K562 (cell line): ENCODE data around the gene MSRB2. TPM values are rescaled to one million over a fixed set of nuclear protein-coding genes. Genes with fewer than 3 reads are reported as not detected.
A peak's percentile ranks its signal among the peaks of the same experiment; 100 is the strongest.

Experiments
- ATAC-seq: fragments of 200-7000 bp; cut with Tn5 transposase; 3 replicates; pipeline ENCODE4 v1.9.1; 2020; ENCODE audit warnings: moderate library complexity
- BruUV-seq: library from RNA; stranded (reverse); fragments of 400-500 nt; replicated peaks from 2 replicates; lab custom pipeline; 2021; lab: Mats Ljungman, UMichigan
- CTCF ChIA-PET: fragments of 300-600 bp; formaldehyde crosslinking; extraction: SDS; loops from one replicate; lab custom pipeline; 2021; ENCODE audit warnings: low intra/inter-chr PET ratio; lab: Yijun Ruan, JAX
- POLR2A ChIA-PET: fragments of 300-600, 350-650 bp; sonication (Branson Sonifier 250); formaldehyde crosslinking; extraction: SDS; loops from one replicate; lab custom pipeline; 2021; ENCODE audit warnings: antibody characterized with exemption, inconsistent platforms; lab: Yijun Ruan, JAX
- DNase-seq, 4 experiments: peaks; one replicate each; pipeline versions ENCODE4 v3.0.0 to v3.0.0-alpha.2; 2011 to 2018; ENCODE audit warnings: low spot score in 3 of 4, mixed read lengths in 3 of 4; ENCODE audit errors: extremely low read depth in 1 of 4
- FAIRE-seq: peaks from 2 replicates; lab custom pipeline; 2011; peaks lifted over from hg19 to GRCh38; lab: Jason Lieb, UNC
- H2AFZ ChIP-seq: 2 replicates; pipeline ENCODE4 v1.6.0; 2011; ENCODE audit warnings: low read depth, low read length, control low read depth, inconsistent platforms
- H3K27ac ChIP-seq: fragments of 200-600 bp; 3 replicates; pipeline ENCODE4 v1.8.0; 2011; ENCODE audit warnings: low read depth, mild to moderate bottlenecking, control low read depth, inconsistent platforms, low read length, moderate library complexity, mixed read lengths; ENCODE audit errors: extremely low read depth
- H3K27me3 ChIP-seq, 2 experiments: fragments of 300-600 bp in 1 of 2; 2 replicates in 1 of 2; 3 replicates in 1 of 2; pipeline versions ENCODE4 v1.6.0 to v1.8.0; 2011; ENCODE audit warnings: inconsistent platforms in 2 of 2, low read length in 2 of 2, mild to moderate bottlenecking in 1 of 2, mixed read lengths in 1 of 2, moderate library complexity in 1 of 2; ENCODE audit not compliant: control insufficient read depth in 2 of 2, insufficient read depth in 2 of 2
- H3K36me3 ChIP-seq: fragments of 300-600 bp; 3 replicates; pipeline ENCODE4 v1.8.0; 2011; ENCODE audit warnings: mild to moderate bottlenecking, low read length, inconsistent platforms; ENCODE audit not compliant: control insufficient read depth, insufficient read depth
- H3K4me1 ChIP-seq, 2 experiments: fragments of 200-600 bp in 1 of 2; replicated peaks in 1 of 2; 2 replicates in 1 of 2; 3 replicates in 1 of 2; pipeline versions ENCODE4 v1.5.1 to v1.8.0; 2011; ENCODE audit warnings: inconsistent platforms in 2 of 2, low read length in 2 of 2, mild to moderate bottlenecking in 1 of 2, mixed read lengths in 1 of 2, moderate library complexity in 1 of 2; ENCODE audit not compliant: control insufficient read depth in 2 of 2, insufficient read depth in 2 of 2
- H3K4me2 ChIP-seq: 2 replicates; pipeline ENCODE4 v1.6.1; 2011; ENCODE audit warnings: low read length, control low read depth, inconsistent platforms, mixed read lengths; ENCODE audit not compliant: insufficient read depth
- H3K4me3 ChIP-seq: fragments of 200-600 bp; sonication (generic), shearing (Covaris generic); 2 replicates; pipeline ENCODE4 v1.5.1; 2016; ENCODE audit warnings: control low read depth, inconsistent platforms
- H3K79me2 ChIP-seq: fragments of 200-600 bp; 3 replicates; pipeline ENCODE4 v1.8.0; 2011; ENCODE audit warnings: low read length, inconsistent platforms; ENCODE audit not compliant: control insufficient read depth, insufficient read depth
- H3K9ac ChIP-seq, 2 experiments: 2 replicates each; pipeline versions ENCODE4 v1.6.0 to v1.6.1; 2011; ENCODE audit warnings: low read depth in 2 of 2, low read length in 2 of 2, control low read depth in 1 of 2, inconsistent platforms in 1 of 2, mild to moderate bottlenecking in 1 of 2, mixed read lengths in 1 of 2; ENCODE audit not compliant: insufficient read depth in 1 of 2
- H3K9me1 ChIP-seq: one replicate; pipeline ENCODE4 v1.6.0; 2011; ENCODE audit warnings: inconsistent platforms, mild to moderate bottlenecking, low read length, moderate library complexity; ENCODE audit not compliant: control insufficient read depth, insufficient read depth
- H3K9me3 ChIP-seq: replicated peaks from 2 replicates; pipeline ENCODE4 v1.5.1; 2011; ENCODE audit warnings: low read depth, low read length, inconsistent platforms; ENCODE audit not compliant: control insufficient read depth, insufficient read depth
- H4K20me1 ChIP-seq: replicated peaks from 2 replicates; pipeline ENCODE4 v1.6.1; 2011; ENCODE audit warnings: low read length, inconsistent platforms, mixed read lengths; ENCODE audit not compliant: control insufficient read depth, insufficient read depth
- E4F1 ChIP-seq: fragments of 250-450 bp; sonication (Bioruptor Pico); IDR thresholded peaks from 2 replicates; pipeline ENCODE4 v1.5.0; 2021; ENCODE audit warnings: mild to moderate bottlenecking, borderline replicate concordance
- HBP1 ChIP-seq: fragments of 450-650 bp; formaldehyde crosslinking; IDR thresholded peaks from 2 replicates; pipeline ENCODE4 v1.4.0; 2022; ENCODE audit warnings: missing genetic modification characterization
- HDAC2 ChIP-seq: fragments of 450-650 bp; IDR thresholded peaks from 2 replicates; pipeline ENCODE4 v1.6.1; 2016; ENCODE audit warnings: mild to moderate bottlenecking
- MGA ChIP-seq: fragments of 450-650 bp; IDR thresholded peaks from 2 replicates; pipeline ENCODE4 v1.6.1; 2016; ENCODE audit warnings: mild to moderate bottlenecking, moderate library complexity
- PPARD ChIP-seq: fragments of 250-450 bp; sonication (Bioruptor Pico); IDR thresholded peaks from 2 replicates; pipeline ENCODE4 v1.8.0; 2022; ENCODE audit warnings: inconsistent platforms, mild to moderate bottlenecking, moderate library complexity
- RBFOX2 ChIP-seq: fragments of 200-400 bp; formaldehyde crosslinking; IDR thresholded peaks from 2 replicates; pipeline ENCODE4 v1.6.1; 2017; ENCODE audit warnings: low read depth, mild to moderate bottlenecking, low read length, moderate library complexity
- ZNF316 ChIP-seq: fragments of 450-650 bp; IDR thresholded peaks from 2 replicates; pipeline ENCODE4 v1.6.1; 2016
- WGBS: fragments of 100-300 bp; shearing (Covaris generic); methylation state at CpG from one replicate; pipeline ENCODE4 v1.1.6; 2016; ENCODE audit warnings: low coverage, mixed read lengths; ENCODE audit not compliant: insufficient coverage; ENCODE audit errors: missing lambda C conversion rate; 5-methylcytosine and 5-hydroxymethylcytosine counted together
- in situ Hi-C: fragments of 300-500 bp; cut with MboI; formaldehyde crosslinking; loops from 4 replicates; pipeline ENCODE4 v1.15.0; 2018; ENCODE audit warnings: inconsistent platforms, mixed read lengths
- intact Hi-C: fragments of 100-400 bp; cut with micrococcal nuclease; formaldehyde crosslinking; loops from 2 replicates; pipeline ENCODE4 v1.14.2; 2022
- polyA plus RNA-seq, 8 experiments: library from polyadenylated mRNA; depleted of rRNA in 4 of 8; stranded (reverse) in 5 of 8; unstranded in 3 of 8; fragments of >200 nt; fragmentation: Nextera tagmentation in 2 of 8; fragmentation: Illumina TruSeq in 1 of 8; extraction: Ambion mirVana in 2 of 8; extraction: Trizol in 1 of 8; gene quantifications; 2 replicates each; pipeline versions ENCODE4 v1.2.1 to v1.2.3, GENCODE V29; 2011 to 2014; ENCODE audit warnings: inconsistent platforms in 1 of 8, missing spikeins in 1 of 8
- total RNA-seq, 7 experiments: library from RNA; depleted of rRNA in 6 of 7; stranded (reverse); fragments of >200 nt in 6 of 7; fragmentation: Illumina TruSeq in 2 of 7; extraction: Trizol in 2 of 7; gene quantifications; 2 replicates each; pipeline versions ENCODE4 v1.2.1 to v1.2.3, GENCODE V29; 2011 to 2021; ENCODE audit warnings: low replicate concordance in 1 of 7

The MSRB2 gene
- total and polyA plus RNA-seq, 9 of the 15 experiments (the other 6 are each of a cell fraction or from before 2014, with no cell fraction given) = 1.5 to 22.3 (median 5.9) TPM

GRCh38 chr10:23056186-23056579 lies 39.2 kb upstream of the MSRB2 start:
- Histone ChIP-seq H3K4me1 (peaks cover 6 to 51% of the 10 kb centered on the region in 2 experiments), H3K9me3 (no peaks in the 10 kb centered on the region), H3K36me3 (no peaks in the 10 kb centered on the region), H3K27me3 (no peaks in the 10 kb centered on the region), H3K9me1 (no peaks in the 10 kb centered on the region), H3K4me2 (no peak overlapping the region), H3K4me3 (no peak overlapping the region), H4K20me1 (no peaks in the 10 kb centered on the region), H2AFZ (peak overlapping the region; percentile 90), H3K9ac (peak overlapping the region in 1 of 2 experiments; percentile 68; a peak in 2 of 4 replicates), H3K27ac (peak overlapping the region; percentile 82; the same call in 2 of the 3 replicates), H3K79me2 (no peaks in the 10 kb centered on the region)
- FAIRE-seq = no peak
- in situ Hi-C loops (no loop called here), intact Hi-C loops (loop anchor here (10.0 kb wide), 1 partner anchor 741 kb away; the partner anchor contains the start of gene COMMD3)
- no peak for ATAC-seq
- 50% methylated on average over 3 of the region's 3 CpGs for WGBS
- no TSS peak for BruUV-seq
- ChIA-PET POLR2A (interaction anchor here (0.6 to 2.5 kb wide), 4 partner anchors 9 to 246 kb away, joined by 3 to 14 read pairs (median 4); no protein-coding TSS in a partner anchor), CTCF (no interaction called here)
- DNase-seq = no peak
- TF ChIP-seq ZNF316 = no peak
- TF ChIP-seq HBP1 (CRISPR knock-in tag) = no peak
- no peak for TF ChIP-seq RBFOX2
- TF ChIP-seq MGA = no peak
- TF ChIP-seq PPARD (CRISPR knock-in tag) = no peak
- peak; percentile 47; the same call in 1 of the 2 replicates for TF ChIP-seq E4F1 (CRISPR knock-in tag)
- no peak for TF ChIP-seq HDAC2
